Measurements from ENCODE around the gene SEPTIN1. TPM values are rescaled to one million over a fixed set of nuclear protein-coding genes. Genes with fewer than 3 reads are reported as not detected.

Gene SEPTIN1
- polyA plus RNA-seq, 1 of the 3 experiments (the other 2 are of a cell fraction) = 0.25 TPM

- H3K27ac ChIP-seq (ENCODE audit: low read depth in 2 of 2, low read length in 1 of 2) = no peak overlapping the region
- H3K79me2 ChIP-seq (ENCODE audit: insufficient read depth) = peaks cover 57% of the 10 kb centered on the region
- H3K4me2 ChIP-seq = no peak overlapping the region
- CTCF ChIA-PET = interaction anchor here (1.0 to 1.3 kb wide), 2 partner anchors 11 to 49 kb away, joined by 4 to 5 read pairs; partner anchors contain the start of gene TBC1D10B
- H3K4me3 ChIP-seq (ENCODE audit: low read depth in 2 of 2, low read length in 1 of 2) = no peak overlapping the region
- H3K36me3 ChIP-seq (replicated peaks in 1 of 2; ENCODE audit: control insufficient read depth in 1 of 2, insufficient read depth in 2 of 2, low read length in 1 of 2) = peaks cover 16 to 32% of the 10 kb centered on the region in 2 experiments
- no peaks in the 10 kb centered on the region for H3K9me3 ChIP-seq
- peaks cover 9% of the 10 kb centered on the region for H3F3A ChIP-seq (replicated peaks; ENCODE audit: insufficient read depth)
- POLR2A ChIA-PET = no interaction called here
- H3K27me3 ChIP-seq (ENCODE audit: insufficient read depth) = no peaks in the 10 kb centered on the region
- no peak for DNase-seq
- peaks cover 11 to 22% of the 10 kb centered on the region in 2 experiments; a peak in 3 of 4 replicates for H3K4me1 ChIP-seq (ENCODE audit: control insufficient read depth in 1 of 2, insufficient read depth in 2 of 2, low read depth in 1 of 2, low read length in 1 of 2)
- WGBS (ENCODE audit: low lambda C conversion rate) = 100% methylated on average over 1 of the region's 6 CpGs
- TF ChIP-seq ZBTB33 (IDR thresholded peaks at IDR 0.05; ENCODE audit: borderline replicate concordance, low read depth) = no peak
- no peak overlapping the region for H3K9ac ChIP-seq
- peaks cover 11% of the 10 kb centered on the region for H4K20me1 ChIP-seq (ENCODE audit: insufficient read depth)
- no peak overlapping the region for H2AFZ ChIP-seq (ENCODE audit: low read depth)
- no peaks in the 10 kb centered on the region for H3K9me2 ChIP-seq
Observed at GRCh38 chr16:30359871-30360170, 22.5 kb downstream of the SEPTIN1 start.

- no peak overlapping the region for H3K4me3 ChIP-seq (ENCODE audit: low read depth in 2 of 2, low read length in 1 of 2)
- no peak overlapping the region for H3K27ac ChIP-seq (ENCODE audit: low read depth in 2 of 2, low read length in 1 of 2)
- peaks cover 12 to 29% of the 10 kb centered on the region in 2 experiments for H3K36me3 ChIP-seq (replicated peaks in 1 of 2; ENCODE audit: control insufficient read depth in 1 of 2, insufficient read depth in 2 of 2, low read length in 1 of 2)
- H3K9me3 ChIP-seq = no peaks in the 10 kb centered on the region
- no peak for DNase-seq
- H3K4me2 ChIP-seq = no peak overlapping the region
- ChIA-PET POLR2A (no interaction called here), CTCF (interaction anchor here (0.7 to 1.5 kb wide), 3 partner anchors 50 to 289 kb away, joined by 3 to 5 read pairs (median 5); no protein-coding TSS in a partner anchor)
- WGBS (ENCODE audit: low lambda C conversion rate) = 97% methylated on average over 18 of the region's 28 CpGs
- H2AFZ ChIP-seq (ENCODE audit: low read depth) = no peak overlapping the region
- H3K27me3 ChIP-seq (ENCODE audit: insufficient read depth) = no peaks in the 10 kb centered on the region
- H3K4me1 ChIP-seq (ENCODE audit: control insufficient read depth in 1 of 2, insufficient read depth in 2 of 2, low read depth in 1 of 2, low read length in 1 of 2) = peaks cover 11 to 22% of the 10 kb centered on the region in 2 experiments; a peak in 3 of 4 replicates
- TF ChIP-seq TEAD4 (IDR thresholded peaks at IDR 0.05; ENCODE audit: borderline replicate concordance, insufficient read depth) (no peak), NFIC (IDR thresholded peaks at IDR 0.05; ENCODE audit: borderline replicate concordance) (no peak), FOSL2 (IDR thresholded peaks at IDR 0.05; ENCODE audit: borderline replicate concordance, low read depth) (no peak), PBX3 (IDR thresholded peaks at IDR 0.05) (no peak), POLR2AphosphoS5 (IDR thresholded peaks at IDR 0.05; ENCODE audit: low read depth, low read length) (no peak), MAX (IDR thresholded peaks at IDR 0.05; ENCODE audit: low read depth) (no peak), TAF1 (IDR thresholded peaks at IDR 0.05; ENCODE audit: borderline replicate concordance, low read depth, low read length) (no peak), NRF1 (IDR thresholded peaks at IDR 0.05; ENCODE audit: low read depth, low read length) (no peak), EP300 (IDR thresholded peaks at IDR 0.05; ENCODE audit: borderline replicate concordance in 1 of 2, low read depth in 1 of 2, low read length in 1 of 2) (no peak), SMC3 (IDR thresholded peaks at IDR 0.05; ENCODE audit: low read depth, low read length) (no peak), MEF2A (IDR thresholded peaks at IDR 0.05; ENCODE audit: borderline replicate concordance, low read depth) (no peak), GATA2 (CRISPR knock-in tag; IDR thresholded peaks at IDR 0.05) (no peak), USF1 (IDR thresholded peaks at IDR 0.05; ENCODE audit: borderline replicate concordance, low read depth) (no peak), ELF1 (IDR thresholded peaks at IDR 0.05) (no peak), IRF3 (IDR thresholded peaks at IDR 0.05; ENCODE audit: low read depth, low read length) (no peak), RXRA (IDR thresholded peaks at IDR 0.05; ENCODE audit: borderline replicate concordance, low read depth) (no peak), YY1 (IDR thresholded peaks at IDR 0.05; ENCODE audit: low read depth) (no peak), RFX5 (IDR thresholded peaks at IDR 0.05; ENCODE audit: low read length) (no peak)
- H3F3A ChIP-seq (replicated peaks; ENCODE audit: insufficient read depth) = peaks cover 9% of the 10 kb centered on the region
- peaks cover 7% of the 10 kb centered on the region for H4K20me1 ChIP-seq (ENCODE audit: insufficient read depth)
- H3K9ac ChIP-seq = no peak overlapping the region
- peaks cover 57% of the 10 kb centered on the region for H3K79me2 ChIP-seq (ENCODE audit: insufficient read depth)
- H3K9me2 ChIP-seq = no peaks in the 10 kb centered on the region
Observed at GRCh38 chr16:30358990-30359870, 23.1 kb downstream of the SEPTIN1 start.

All from SK-N-SH (cell line).